ENCODE measurements around the gene GABBR2.

Gene GABBR2

GRCh38 chr9:98442541-98442940 is 266.2 kb downstream of the GABBR2 start:
- no peak for TF ChIP-seq CTCF (IDR thresholded peaks at IDR 0.05; ENCODE audit: low read depth, low read length)
- no peak overlapping the region for H3K4me3 ChIP-seq (ENCODE audit: low read depth, low read length)

- H3K4me3 ChIP-seq (ENCODE audit: low read depth, low read length), result no peak overlapping the region
- TF ChIP-seq CTCF (IDR thresholded peaks at IDR 0.05; ENCODE audit: low read depth, low read length), result no peak
These were observed 266.6 kb downstream of the GABBR2 start for GRCh38 chr9:98442114-98442513.

- H3K4me3 ChIP-seq (ENCODE audit: low read depth, low read length), result no peak overlapping the region
- no peak for TF ChIP-seq CTCF (IDR thresholded peaks at IDR 0.05; ENCODE audit: low read depth, low read length)
These were observed 270.1 kb downstream of the GABBR2 start for GRCh38 chr9:98438666-98439065.

GRCh38 chr9:98437458-98438034 is 271.2 kb downstream of the GABBR2 start:
- TF ChIP-seq CTCF (IDR thresholded peaks at IDR 0.05; ENCODE audit: low read depth, low read length), result no peak

GRCh38 chr9:98432960-98433359 is 275.8 kb downstream of the GABBR2 start:
- H3K4me3 ChIP-seq (ENCODE audit: low read depth, low read length), result no peak overlapping the region
- no peak for TF ChIP-seq CTCF (IDR thresholded peaks at IDR 0.05; ENCODE audit: low read depth, low read length)

More at GRCh38 chr9:98437458-98438034, 271.2 kb downstream of the GABBR2 start:
- no peak overlapping the region for H3K4me3 ChIP-seq (ENCODE audit: low read depth, low read length)

- TF ChIP-seq CTCF (IDR thresholded peaks at IDR 0.05; ENCODE audit: low read depth, low read length), result no peak
- H3K4me3 ChIP-seq (ENCODE audit: low read depth, low read length), result no peak overlapping the region
These were observed 276.6 kb downstream of the GABBR2 start for GRCh38 chr9:98432134-98432533.

- H3K4me3 ChIP-seq (ENCODE audit: low read depth, low read length), result no peak overlapping the region
- no peak for TF ChIP-seq CTCF (IDR thresholded peaks at IDR 0.05; ENCODE audit: low read depth, low read length)
These were observed 278.0 kb downstream of the GABBR2 start for GRCh38 chr9:98430535-98431292.
